Fibroblast of skin of back (primary cell): ENCODE results near the gene JCHAIN.
A peak's percentile ranks its signal among the peaks of the same experiment; 100 is the strongest.

Source experiments
- DNase-seq: peaks from one replicate; pipeline ENCODE4 v3.0.0-alpha.2; 2013

Gene JCHAIN

DNA sequence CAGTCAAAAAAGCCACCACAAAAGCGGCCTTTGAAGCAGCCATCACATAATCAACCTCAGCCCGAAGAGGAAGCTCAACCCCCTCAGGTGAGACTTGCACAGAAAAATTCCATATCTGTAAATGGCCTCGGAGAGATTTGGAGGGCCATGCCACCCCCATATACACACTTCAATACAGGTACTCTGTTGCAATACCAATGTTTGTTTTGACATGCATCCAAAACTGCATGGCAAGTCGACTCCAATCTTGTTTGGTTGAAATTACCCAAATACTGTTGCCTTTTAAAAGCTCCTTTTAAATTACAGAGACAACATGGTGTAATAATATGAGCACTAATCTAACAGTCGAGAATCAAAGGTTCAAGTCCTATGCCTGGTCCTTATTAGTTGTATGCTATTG lies 31.8 kb downstream of the JCHAIN start:
- DNase-seq = no peak

DNA sequence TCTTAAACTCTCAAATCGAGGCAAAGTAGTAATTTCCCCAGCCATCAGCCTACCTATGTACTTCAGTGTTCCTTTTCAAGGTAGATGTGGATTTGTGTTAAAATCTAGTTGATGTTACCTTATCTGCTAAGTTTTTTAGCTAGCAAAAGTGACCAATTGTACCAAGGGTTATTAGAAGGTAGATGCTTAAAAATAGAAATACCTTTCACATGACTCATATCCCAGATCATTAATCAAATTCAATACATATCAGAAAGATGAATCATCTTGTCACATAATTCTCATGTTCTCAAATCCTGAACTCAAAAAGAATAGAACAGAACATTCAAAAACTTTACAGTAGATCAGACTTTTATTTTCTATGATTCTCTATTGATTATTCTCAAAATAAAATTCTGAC lies 34.3 kb downstream of the JCHAIN start:
- peak; percentile 67 for DNase-seq

DNA sequence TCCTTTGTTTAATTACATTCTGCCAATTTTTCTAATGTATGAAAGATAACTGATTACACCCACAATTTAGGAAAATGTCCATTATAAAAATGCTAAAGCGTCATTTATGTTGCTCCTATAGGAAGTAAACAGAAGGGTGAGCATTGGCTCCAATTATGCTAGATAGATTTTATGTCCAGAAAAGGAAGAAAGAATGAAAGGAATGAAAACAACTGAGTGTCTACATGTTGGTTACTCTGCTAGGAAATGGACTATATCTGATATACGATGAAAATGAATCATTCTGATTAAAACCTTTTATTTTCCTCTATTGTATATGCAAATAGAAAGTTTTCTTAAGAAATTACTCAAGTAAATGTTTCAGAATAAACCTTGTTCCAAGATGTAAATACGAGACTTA lies 36.1 kb downstream of the JCHAIN start:
- DNase-seq = peak; percentile 26

DNA sequence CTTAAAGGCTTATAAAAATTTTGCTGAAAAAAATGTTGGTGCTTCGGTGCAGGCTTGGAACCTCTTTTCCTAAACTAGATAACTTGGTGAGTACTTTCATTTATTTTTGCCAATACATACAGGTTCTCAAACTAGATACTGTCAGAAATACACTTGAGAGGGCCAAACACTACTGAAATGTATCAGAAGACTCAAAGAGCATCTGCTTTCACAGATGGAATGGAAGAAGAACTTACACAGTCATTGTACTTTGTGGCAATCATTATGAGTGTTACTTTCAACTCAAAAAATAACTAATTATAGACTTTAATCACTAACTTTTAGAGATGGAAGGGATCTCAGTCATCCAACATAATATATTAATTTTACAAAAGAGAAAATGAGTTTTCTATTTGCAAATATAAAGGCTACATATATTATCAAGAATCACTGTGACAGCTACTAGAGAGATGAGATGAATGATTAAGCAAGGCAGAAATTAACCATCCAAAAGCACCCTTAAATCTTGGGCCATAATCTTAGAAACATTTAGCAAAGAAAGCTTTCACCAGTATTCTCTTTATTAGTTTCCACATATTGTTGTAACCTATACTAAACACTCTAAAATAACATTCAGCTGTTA lies 36.7 kb downstream of the JCHAIN start:
- no peak for DNase-seq

DNA sequence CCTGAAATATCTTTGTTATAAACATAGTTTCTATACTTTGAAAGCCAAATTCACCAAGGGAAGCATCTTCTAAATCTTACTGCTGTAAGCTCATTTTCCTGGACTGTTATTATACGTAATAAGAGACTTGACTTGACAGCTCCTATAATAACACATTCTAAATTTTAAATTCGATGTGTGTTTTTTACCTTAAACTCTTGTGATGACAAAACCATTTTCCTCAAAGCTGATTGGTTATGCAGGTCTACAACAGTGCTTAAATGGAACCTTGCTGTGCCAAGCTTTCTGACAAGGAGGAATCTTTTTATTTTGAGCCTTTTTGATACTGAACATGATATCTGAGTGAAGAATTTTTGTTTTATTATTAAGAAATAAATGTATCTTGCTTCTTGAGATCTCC lies 37.9 kb downstream of the JCHAIN start, which contains the start of gene ENAM:
ENAM (plus strand) TSS at position 301 of the 400 bp plus-strand sequence. CDS start 757 bp downstream, outside the sequence.
- DNase-seq = no peak

DNA sequence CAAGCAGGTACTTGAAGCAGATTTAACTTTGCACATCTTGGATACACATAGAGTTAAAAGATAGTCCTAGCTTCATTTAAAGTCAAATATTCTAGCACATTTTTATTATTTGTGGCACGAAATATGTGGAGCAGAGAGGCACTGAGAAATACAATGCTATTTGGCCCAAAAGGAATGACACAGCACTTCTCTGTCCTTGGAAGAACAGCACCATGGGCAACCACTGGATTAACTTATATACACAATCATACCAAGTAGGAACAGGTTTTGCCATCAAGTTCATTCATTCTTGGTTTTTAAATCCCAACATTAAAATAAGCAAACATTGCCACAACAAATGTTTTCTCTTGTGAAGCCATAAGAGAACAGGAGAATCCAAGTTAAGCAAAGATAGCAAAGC lies 38.7 kb downstream of the JCHAIN start:
- DNase-seq = no peak

DNA sequence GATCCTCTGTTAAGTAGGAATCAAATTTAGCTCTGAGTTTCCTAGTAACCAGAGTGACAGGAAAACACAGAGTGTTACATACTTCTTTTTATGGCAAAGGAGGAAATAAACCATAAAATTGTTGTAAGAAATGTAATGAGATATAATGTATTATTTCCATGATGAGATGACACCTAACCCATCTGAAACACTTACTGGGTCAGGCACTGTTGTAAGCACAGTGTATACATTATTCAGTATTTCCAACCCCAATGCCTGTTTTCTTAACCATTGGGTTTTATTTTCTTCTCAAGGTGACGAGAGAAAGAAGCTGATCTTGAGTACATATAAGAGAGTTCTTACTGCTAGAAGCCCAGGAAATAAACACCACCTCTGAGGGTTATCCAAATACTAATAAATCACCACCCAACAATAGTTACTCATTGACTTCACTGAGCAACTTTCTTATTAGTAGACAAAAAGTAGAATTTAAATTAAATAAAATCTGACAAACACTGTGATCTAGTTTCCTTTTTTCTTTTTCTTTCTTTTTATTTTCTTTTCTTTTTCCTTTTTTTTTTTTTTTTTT lies 42.0 kb downstream of the JCHAIN start:
- no peak for DNase-seq

DNA sequence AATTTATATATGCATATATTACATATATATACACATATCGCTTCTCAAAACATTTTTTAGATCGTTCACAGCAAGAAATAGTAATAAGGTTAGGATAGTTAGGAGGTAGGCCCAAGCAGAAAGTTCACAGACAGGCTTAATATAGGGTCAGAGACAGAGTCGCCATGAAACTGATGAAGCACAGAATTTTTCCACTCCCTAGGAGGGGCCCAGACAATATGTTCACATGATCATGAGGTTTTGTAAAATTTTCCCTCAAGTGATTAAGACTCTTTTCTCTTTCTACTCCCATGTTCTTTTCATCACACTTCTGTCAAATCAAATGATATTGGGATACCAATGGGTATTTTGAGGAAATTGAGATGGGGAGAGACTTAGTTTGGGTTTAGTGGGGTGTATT lies 43.0 kb downstream of the JCHAIN start:
- DNase-seq = no peak

DNA sequence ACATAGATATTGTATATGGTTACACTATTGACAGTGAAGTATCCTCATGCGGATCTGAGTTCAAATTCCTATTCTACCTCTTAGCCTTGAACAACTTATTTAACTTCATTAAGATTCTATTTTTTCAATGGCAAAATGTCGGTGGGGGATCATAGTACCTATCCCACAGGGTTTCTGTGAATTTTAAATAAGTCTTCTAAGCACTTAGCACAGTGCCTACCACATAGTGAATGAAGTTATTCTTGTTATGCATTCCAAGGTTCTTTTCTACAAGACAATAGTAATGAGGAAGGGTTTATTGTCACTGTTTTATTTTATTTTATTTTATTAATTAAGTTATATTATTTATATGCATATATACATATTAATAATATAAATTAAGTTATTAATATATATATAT lies 46.5 kb downstream of the JCHAIN start:
- DNase-seq = no peak

DNA sequence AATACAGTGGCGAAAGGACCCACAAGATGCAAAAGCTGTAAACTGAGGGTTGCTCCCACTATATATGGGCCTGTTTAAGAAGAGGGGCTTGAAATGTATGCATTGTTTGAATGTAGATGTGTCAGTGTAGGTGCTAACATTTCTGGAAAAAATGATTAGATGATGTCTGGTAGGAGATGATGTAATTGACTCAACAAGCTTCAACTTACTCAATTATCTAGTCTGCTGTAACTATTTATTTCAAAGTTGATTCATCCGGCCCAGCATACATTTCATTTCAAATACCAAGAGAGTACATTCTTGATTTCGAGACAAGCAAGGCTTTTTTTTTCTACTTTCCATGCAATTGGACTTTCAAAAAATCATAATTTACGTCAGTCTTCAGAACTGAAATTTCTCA lies 47.0 kb downstream of the JCHAIN start:
- no peak for DNase-seq

DNA sequence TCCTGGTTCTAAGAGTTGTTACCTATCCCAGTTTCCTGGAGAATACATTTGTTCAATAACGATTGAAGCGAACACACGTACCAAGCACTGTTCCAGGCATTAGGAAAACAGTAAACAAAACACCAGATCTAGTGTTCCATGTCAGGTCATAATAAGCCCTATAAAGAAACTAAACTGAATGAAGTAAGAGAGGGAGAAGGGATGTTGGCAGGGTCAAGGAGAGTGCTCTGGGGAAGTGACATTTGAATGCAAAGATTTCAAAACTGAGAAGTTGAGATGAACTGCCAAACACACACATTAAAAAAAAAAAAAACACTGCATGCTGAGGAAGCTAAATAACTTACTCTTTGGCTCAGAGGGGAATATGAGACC lies 52.1 kb downstream of the JCHAIN start:
- no peak for DNase-seq

DNA sequence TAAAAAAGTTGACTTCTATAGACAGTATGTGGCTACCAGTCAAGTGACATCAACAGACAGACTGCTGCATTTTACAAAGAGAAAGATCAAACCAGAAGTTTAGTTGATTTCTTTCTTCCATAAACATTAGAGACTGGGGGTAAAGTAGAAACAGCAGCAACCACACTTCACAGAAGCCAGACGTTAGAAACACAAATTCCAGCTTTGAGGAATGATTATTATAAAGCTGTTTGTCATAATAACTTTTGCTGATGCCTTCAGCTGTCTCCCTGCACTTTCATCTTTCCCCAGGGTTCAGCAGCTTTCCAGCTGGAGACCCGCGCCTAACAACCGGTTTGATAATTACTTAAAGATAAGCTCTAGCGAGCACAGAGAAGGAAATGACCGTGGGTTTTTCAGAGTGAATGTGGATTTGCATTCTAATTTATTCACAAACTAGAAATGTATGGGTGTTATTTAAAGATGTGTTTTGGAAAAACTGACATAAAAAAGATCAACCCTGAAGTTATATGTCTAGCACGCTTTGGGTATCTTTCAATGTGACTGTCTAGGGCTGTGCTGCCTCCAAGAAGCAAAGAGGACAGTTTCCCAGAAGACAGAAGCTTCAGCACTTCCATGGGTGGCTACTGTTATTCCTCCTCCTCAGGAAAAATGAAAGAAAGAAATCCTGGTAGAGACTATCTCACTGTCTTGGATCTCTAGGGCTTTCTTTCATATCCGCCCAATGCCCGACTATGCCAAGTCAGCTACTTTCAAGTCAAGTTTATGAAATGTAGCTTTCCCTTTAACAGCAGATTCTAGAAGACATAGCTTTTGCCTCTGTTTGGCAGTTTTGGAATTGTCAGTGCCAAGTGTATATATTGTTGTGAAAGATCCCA lies 52.8 kb downstream of the JCHAIN start:
- peak; percentile 29 for DNase-seq

DNA sequence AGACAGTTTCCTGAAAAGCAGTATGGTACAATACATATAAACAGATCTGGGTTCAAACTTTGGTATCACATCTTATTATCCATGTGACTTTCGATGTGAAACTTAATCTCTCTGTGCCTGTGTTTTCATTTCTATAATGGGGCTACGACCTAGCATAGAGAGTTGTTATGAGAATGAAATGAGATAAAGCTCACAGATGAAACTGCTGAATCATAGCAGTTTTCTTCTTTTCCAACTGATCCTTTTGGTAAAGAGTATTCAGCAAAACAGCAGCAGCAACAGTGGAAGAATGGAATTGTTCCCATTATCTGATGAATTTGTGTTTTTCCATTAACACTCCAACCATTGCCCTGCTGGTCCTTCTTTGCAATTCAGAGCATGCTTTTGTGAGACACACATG lies 58.0 kb downstream of the JCHAIN start:
- DNase-seq = no peak

DNA sequence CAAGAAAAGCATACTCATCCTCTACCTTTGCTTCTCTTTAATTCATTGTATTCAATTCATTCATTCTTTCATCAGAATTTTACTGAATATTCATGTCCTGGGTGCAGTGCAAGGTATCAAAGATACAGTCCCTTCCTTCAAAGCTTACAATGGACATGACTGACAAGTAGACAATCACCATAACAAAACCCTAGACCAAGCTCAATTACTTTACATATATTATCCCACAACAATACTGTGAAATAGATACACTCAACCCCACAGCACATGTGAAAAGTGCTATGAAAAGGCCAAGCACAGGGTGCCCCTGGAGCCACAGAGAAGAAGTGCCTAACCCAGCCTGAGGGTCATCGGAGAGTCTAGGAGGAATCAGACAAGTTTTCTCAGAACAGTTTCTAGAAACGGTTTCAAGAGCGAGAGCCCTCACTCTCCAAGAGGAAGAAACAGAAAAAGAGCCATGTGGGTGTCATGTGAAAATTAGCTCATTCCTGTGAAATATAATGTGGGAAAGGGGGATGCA lies 58.9 kb downstream of the JCHAIN start:
- no peak for DNase-seq

DNA sequence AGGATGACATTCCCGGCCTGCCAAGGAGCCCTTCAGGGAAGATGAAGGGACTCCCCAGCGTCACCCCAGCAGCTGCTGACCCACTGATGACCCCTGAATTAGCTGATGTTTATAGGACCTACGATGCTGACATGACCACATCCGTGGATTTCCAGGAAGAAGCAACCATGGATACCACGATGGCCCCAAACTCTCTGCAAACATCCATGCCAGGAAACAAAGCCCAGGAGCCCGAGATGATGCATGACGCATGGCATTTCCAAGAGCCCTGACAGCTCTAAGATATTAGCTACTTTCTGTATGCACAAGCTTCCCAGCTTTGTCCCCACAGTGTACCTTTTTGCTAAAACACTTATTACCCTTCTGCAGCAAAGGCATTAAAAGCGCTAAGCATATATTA lies 59.8 kb downstream of the JCHAIN start:
- no peak for DNase-seq
